NCI-H2107 (cell line): ENCODE results near the gene SMARCC2.
"Not testable (repeated sequence)": the region's sequence is repeated elsewhere in the genome, so short reads cannot be mapped to it uniquely, and the experiment has no call there.

Source experiments
- DNase-seq: peaks from one replicate; lab custom pipeline; 2025; lab: John Stamatoyannopoulos, UW

The SMARCC2 gene

GRCh38 chr12:56163533-56164344 lies 25.5 kb downstream of the SMARCC2 start:
- DNase-seq, result no peak

GRCh38 chr12:56162468-56163290 lies 26.6 kb downstream of the SMARCC2 start:
- no peak for DNase-seq

- no peak for DNase-seq
Measured at GRCh38 chr12:56161690-56162351, 27.5 kb downstream of the SMARCC2 start.

DNA sequence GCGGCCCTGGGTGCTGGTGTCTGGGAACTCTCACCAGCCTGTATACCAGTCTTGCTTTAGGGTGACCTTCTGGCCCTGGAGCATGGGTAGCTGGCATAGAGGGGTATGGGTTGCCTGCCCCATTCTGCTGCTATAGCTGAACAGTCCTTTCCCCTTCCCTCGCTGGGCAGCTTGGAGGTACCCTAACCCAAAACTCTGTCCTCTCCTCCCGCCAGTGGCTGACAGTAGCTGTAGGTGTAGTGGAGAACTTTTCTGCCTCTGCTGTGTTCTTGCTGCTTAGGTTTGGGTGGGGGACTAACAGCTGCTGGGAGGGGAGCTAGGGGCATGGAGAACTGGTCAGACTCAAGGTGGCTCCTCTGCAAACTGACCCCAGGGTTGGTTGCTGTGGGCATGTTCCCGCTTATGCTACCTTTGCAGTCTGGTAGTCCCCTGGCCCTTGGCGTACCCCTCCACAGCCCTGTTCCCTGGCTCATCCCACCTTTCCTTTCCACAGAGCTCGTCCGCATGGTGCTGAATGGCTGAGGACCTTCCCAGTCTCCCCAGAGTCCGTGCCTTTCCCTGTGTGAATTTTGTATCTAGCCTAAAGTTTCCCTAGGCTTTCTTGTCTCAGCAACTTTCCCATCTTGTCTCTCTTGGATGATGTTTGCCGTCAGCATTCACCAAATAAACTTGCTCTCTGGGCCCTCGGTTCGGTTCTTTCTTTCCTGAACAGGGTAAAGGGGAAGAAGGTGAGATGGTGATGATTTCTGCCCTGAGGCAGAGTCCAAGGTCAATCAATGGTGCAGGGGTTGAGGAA lies 28.2 kb downstream of the SMARCC2 start:
- no peak for DNase-seq

- DNase-seq, result no peak
Measured at GRCh38 chr12:56160193-56160763, 29.0 kb downstream of the SMARCC2 start.

DNA sequence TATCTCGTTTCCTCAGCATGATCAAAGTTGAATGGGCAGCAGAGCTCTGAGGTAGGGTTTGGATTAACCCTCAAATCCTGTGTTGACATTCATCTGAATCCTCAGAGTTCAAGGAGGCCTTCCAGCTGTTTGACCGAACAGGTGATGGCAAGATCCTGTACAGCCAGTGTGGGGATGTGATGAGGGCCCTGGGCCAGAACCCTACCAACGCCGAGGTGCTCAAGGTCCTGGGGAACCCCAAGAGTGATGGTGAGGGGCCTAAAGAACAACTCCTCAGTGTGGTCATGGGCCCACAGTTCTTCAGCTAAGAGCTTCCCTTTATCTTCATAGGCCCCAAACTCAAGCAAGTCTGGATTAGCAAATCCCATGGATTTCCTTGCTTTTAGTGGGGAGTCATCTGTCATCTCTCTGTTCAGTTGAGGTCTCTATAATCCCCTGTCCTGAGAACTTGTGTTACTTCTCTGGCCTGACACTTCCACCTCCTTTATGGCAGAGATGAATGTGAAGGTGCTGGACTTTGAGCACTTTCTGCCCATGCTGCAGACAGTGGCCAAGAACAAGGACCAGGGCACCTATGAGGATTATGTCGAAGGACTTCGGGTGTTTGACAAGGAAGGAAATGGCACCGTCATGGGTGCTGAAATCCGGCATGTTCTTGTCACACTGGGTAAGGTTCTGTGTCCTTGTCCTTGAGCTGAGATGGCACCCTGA lies 29.6 kb downstream of the SMARCC2 start:
- no peak for DNase-seq

DNA sequence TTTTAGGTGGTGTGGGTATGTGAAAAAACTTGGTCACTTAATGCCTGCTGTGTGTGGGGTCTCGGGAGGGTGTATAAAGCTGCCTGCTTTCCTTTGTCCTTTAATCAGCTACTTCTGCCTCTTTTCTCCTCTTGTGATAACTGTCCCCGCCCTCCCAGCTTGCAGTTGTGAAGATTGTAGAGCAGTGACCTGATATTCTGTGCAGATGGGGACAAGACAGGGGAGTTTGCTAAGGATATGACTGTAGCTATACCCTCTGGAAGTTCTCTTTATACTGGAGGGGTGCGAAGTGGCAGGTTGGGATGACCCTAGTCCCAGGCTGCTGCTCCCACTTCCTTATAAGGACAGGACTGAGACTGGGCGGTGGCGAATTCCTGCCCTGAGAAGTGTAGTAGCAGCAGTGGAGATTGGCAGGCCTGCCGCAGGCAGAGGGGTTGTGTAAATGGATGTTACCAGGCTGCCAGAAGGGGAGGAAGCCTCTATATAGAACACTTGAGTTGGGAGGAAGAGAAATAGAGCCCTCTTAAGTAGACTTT lies 30.3 kb downstream of the SMARCC2 start:
- no peak for DNase-seq

- peak; percentile 99 for DNase-seq
Measured at GRCh38 chr12:56158029-56158925, 31.0 kb downstream of the SMARCC2 start, which contains the start of gene MYL6. Gene MYL6, plus strand, starts transcription at chr12:56158359. Its CDS starts 43 bp downstream, at chr12:56158402.

DNA sequence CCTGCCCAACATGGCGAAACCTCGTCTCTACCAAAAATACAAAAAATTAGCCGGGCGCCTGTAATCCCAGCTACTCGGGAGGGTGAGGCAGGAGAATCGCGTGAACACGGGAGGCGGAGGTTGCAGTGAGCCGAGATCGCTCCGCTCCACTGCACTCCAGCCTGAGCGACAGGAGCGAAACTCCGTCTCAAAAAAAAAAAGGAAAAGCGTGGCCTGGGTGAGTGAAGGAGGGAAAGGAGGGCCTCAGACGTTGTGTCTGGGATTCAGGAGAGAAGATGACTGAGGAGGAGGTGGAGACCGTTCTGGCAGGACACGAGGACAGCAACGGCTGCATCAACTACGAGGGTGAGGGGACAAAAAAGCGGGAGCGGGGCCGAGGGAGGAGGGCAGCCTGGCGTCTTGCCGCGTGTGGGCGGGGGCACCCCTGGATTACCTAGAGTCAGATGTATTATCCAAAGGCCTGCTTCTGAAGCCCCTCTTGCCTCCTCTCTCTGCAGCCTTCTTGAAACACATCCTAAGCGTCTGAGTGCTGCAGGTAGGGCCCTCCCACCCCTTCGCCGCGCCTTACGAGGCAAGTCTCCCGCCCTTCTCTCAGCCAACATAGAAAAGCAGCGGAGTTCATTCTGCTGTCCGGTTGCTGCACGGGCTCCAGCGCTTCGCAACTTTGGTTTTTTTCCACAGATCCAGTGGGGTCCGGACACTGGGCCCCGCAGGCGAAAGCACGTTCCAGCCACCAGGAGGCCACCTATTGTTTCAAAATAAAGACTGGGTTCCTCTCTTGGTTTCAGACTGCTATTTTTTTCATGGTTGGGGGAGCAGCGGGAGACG lies 31.9 kb downstream of the SMARCC2 start:
- DNase-seq, result peak; percentile 76

DNA sequence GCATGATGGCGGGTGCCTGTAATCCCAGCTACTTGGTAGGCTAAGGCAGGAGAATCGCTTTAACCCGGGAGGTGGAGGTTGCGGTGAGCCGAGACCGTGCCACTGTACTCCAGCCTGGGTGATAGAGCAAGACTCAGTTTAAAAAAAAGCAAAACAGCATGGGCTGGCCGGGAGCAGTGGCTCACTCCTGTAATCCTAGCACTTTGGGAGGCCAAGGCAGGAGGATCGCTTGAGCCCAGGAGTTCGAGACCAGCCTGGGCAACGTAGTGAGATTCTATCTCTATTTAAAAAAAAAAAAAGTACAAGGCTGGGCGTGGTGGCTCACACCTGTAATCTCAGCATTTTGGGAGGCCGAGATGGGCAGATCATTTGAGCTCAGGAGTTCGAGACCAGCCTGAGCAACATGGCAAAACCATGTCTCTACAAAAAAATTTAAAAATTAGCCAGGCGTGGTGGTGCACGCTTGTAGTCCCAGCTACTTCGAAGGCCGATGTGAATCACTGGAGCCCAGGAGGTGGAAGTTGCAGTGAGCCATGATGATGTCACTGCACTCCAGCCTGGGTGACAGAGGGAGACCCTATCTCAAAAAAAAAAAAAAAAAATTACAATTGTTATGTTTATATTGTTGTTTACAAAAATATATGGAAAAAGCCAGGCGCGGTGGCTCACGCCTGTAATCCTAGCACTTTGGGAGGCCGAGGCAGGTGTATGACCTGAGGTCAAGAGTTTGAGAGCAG lies 32.7 kb downstream of the SMARCC2 start:
- not testable (repeated sequence) for DNase-seq

GRCh38 chr12:56155256-56155845 lies 33.9 kb downstream of the SMARCC2 start:
- DNase-seq, result no peak

DNA sequence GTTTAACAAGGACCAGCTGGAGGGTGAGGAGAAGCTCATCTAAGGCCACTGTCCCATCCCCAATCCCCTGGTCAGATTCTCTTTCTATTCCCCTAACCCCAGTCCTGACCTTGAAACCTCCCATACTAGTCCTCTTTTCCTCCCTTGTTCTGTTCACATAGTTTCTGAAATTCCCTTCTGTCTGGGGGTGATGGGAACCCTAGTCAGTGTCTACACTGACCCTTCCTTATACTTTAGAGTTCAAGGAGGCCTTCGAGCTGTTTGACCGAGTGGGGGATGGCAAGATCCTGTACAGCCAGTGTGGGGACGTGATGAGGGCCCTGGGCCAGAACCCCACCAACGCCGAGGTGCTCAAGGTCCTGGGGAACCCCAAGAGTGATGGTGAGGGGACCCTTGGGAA lies 34.5 kb downstream of the SMARCC2 start:
- no peak for DNase-seq

DNA sequence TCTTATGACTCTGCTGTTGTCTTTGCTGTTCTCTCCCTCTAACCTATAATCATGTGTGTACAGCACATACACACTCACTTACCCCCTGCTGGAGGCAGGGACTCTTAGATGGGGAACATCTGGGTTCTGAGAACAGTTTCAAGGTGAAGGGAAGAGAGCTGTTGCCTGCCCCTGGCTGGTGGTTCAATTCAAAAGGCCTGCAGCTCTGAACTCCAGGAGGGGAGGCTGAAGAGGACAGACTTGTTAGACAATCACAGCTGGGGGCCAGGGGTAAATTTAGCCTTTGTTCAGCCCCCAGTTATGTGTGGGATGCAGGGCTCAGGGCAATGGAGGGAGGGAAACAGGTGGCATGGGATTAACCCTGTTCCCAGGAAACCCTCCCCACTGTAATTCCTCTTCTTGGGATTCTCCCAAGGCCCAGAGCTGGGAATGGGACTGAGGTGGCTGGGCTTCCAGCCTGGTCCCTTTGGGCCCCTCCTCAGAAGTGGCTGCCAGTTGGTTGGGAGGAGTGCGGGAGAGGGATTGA lies 35.0 kb downstream of the SMARCC2 start:
- DNase-seq, result no peak

DNA sequence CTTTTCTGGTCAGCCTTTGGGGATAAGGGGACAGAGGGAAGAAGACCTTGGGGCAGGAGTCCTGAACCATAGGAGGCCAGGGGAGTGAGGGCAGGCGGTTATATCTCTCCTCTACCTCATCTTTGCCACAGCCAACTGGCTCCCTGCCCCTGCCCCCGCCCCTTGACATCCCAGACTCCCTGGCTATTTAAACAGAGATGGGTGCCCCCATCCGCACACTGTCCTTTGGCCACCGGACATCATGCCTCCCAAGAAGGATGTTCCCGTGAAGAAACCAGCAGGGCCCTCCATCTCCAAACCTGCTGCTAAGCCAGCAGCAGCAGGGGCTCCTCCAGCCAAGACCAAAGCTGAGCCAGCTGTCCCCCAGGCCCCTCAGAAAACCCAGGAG lies 35.6 kb downstream of the SMARCC2 start:
- no peak for DNase-seq

DNA sequence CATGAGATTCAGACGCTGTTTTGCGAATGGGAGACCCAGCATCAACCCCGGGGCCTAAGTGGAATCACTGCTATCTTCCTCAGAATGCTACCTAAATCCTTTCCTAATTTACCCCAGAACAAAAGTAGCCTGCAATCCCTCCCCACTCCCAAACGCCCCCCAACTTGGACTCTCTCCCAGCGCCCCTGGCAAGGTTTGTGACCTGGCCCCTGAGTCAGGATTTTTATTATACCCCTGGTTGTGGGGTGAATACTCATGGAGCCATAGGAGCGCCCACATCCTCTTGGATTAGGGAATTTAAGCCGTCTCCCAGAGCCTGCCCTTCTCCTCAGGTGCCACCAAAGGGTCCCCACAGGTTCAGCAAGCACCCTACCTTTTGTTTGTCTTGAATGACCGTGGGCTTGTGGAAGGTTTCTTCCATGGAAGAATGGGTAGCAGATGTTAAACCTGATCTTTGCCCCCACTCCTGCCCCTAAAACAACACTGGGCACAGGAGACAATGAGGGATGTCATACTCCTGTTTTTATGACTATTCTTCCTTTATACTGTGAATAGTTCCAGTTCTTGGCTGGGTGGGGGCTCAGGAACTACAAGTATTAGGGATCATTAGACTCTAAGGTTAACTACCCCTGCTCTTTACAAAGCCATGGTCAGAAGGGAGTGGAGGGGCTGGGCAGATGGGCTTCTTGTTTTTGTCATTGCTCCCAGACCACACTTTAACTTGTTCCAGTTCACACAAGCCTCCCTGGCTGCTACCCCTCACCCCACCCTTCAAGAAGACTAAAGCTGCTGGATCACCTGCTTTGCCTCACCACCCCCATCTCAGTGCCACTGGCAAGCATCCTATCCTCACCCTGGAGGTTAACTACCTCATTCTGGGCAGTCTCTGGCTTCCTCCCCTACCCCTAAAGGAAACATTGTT lies 36.3 kb downstream of the SMARCC2 start:
- no peak for DNase-seq

DNA sequence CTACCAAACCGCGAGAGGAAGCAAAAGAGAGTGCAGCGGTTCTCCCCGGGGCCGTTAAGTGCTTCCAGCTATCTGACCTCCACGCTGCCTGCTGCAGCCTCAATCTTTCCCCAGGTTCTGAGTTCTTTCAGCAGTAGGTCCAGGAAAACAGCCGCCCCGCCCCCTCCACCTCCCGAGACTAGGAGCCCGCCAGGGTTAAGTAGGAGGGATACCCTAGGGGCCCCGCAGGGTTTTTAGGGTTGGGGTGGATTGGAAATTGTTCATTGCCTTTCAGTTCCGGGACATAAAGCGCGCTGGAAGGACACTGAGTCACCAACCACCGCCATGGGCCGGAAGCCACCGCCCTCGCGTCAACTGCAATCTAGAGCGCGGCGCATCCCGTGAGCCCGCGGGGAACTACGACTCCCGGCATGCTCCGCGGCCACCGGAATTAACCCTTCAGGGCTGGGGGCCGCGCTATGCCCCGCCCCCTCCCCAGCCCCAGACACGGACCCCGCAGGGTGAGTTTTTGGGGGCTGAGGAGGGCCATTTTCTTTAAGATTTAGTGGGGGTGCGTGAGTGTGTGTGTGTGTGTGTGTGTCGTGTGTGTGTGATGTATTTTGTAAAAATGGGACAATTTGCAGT lies 37.0 kb downstream of the SMARCC2 start, which contains the start of gene MYL6B:
Gene MYL6B, plus strand, starts transcription at position 456 of the 624 bp plus-strand sequence. CDS start 1,332 bp downstream, outside the sequence.
- DNase-seq, result peak; percentile 88
